HCT116 (cell line): ENCODE results near the gene TNFRSF19.

Source experiments
- CTCF ChIP-seq, 3 experiments: fragments of 200-600 bp in 1 of 3; sonication (generic) in 1 of 3; IDR thresholded peaks in 2 of 3; conservative IDR thresholded peaks in 1 of 3; 2 replicates each; pipeline ENCODE4 v1.5.1; 2012 to 2017; ENCODE audit warnings: low read depth in 2 of 3, low read length in 2 of 3, antibody characterized with exemption in 1 of 3, borderline replicate concordance in 1 of 3, control low read depth in 1 of 3, mild to moderate bottlenecking in 1 of 3, mixed read lengths in 1 of 3, mixed run types in 1 of 3, moderate library complexity in 1 of 3; ENCODE audit not compliant: insufficient read depth in 1 of 3
- ELF1 ChIP-seq: IDR thresholded peaks from 2 replicates; pipeline ENCODE4 v1.6.1; 2012; ENCODE audit warnings: low read depth, borderline replicate concordance
- EZH2 ChIP-seq: fragments of 200-600 bp; sonication (generic); IDR thresholded peaks from 2 replicates; pipeline ENCODE4 v1.6.1; 2017; ENCODE audit warnings: antibody characterized with exemption, mixed run types
- EZH2phosphoT487 ChIP-seq: fragments of 200-600 bp; IDR thresholded peaks from 2 replicates; pipeline ENCODE4 v1.6.1; 2018; ENCODE audit warnings: antibody characterized with exemption, borderline replicate concordance
- MAX ChIP-seq: IDR thresholded peaks from 2 replicates; pipeline ENCODE4 v1.6.1; 2012
- POLR2A ChIP-seq: IDR thresholded peaks from 2 replicates; pipeline ENCODE4 v1.7.0; 2011; ENCODE audit warnings: borderline replicate concordance; ENCODE audit not compliant: insufficient read depth, insufficient read length; ENCODE audit errors: extremely low read depth
- POLR2AphosphoS5 ChIP-seq: IDR thresholded peaks from 2 replicates; pipeline ENCODE4 v1.6.1; 2011; ENCODE audit warnings: mild to moderate bottlenecking, low read depth, low read length, moderate library complexity
- RAD21 ChIP-seq: IDR thresholded peaks from 2 replicates; pipeline ENCODE4 v1.6.1; 2012; ENCODE audit warnings: low read depth, mild to moderate bottlenecking
- SIN3A ChIP-seq: IDR thresholded peaks from 2 replicates; pipeline ENCODE4 v1.6.1; 2012; ENCODE audit warnings: low read depth
- SRF ChIP-seq: IDR thresholded peaks from 2 replicates; pipeline ENCODE4 v1.6.1; 2012; ENCODE audit warnings: low read depth
- ZNF274 ChIP-seq: fragments of 200-500 bp; sonication (Bioruptor generic); IDR thresholded peaks from 2 replicates; pipeline ENCODE4 v1.6.1; 2014; ENCODE audit warnings: mild to moderate bottlenecking, low read depth, low read length, inconsistent platforms

GRCh38 chr13:23622985-23623384 lies 52.8 kb downstream of the TNFRSF19 start:
- no peak for TF ChIP-seq ZNF274
- TF ChIP-seq ELF1, result no peak
- TF ChIP-seq EZH2, result no peak
- no peak for TF ChIP-seq SIN3A
- no peak for TF ChIP-seq RAD21
- no peak for TF ChIP-seq CTCF (IDR thresholded peaks at IDR 0.05 in 2 of 3, conservative IDR thresholded peaks at IDR 0.05 in 1 of 3; ENCODE audit: borderline replicate concordance in 1 of 3, insufficient read depth in 1 of 3, low read depth in 2 of 3, low read length in 2 of 3)
- TF ChIP-seq EZH2phosphoT487, result no peak
- no peak for TF ChIP-seq SRF
- no peak for TF ChIP-seq POLR2AphosphoS5
- no peak for TF ChIP-seq POLR2A
- no peak for TF ChIP-seq MAX
